ENCODE measurements around the gene PGLYRP1.

The PGLYRP1 gene, protein sequence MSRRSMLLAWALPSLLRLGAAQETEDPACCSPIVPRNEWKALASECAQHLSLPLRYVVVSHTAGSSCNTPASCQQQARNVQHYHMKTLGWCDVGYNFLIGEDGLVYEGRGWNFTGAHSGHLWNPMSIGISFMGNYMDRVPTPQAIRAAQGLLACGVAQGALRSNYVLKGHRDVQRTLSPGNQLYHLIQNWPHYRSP

DNA sequence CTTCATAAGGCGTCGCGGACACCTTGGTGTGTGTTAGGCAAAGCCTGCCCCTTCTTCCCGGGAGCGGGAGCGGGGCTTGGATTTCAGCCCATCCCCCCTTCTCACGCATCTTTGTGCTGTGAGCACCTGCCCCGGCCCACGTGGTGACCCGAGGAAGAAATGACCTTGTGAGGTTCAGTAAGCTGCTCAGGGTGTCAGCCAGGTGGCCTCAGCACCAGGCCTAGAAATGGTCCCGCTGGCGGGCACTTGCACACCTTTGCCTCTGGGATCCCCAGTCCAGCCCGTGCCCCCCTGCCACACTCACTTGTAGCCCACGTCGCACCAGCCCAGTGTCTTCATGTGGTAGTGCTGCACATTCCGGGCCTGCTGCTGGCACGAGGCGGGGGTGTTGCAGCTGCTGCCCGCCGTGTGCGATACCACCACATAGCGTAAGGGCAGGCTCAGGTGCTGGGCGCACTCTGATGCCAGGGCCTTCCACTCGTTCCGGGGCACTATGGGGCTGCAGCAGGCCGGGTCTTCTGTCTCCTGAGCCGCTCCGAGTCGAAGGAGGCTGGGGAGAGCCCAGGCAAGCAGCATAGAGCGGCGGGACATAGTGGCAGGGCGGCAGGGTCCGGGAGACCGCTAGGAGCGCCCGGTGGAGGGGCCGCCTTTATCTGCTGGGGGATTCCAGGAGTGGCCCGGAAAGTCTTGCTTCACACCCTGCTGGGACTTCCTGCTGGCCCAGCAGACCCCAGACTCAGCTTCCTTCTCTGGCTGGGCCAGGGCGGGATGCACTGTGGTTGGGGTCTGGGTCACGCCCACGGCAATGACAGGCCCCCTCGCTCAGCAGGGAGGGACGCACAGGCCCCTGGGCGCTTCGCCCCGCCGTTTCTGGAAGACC, at the start of gene PGLYRP1:
TSS of gene PGLYRP1 (minus strand) at position 623 of the 880 bp plus-strand sequence. CDS start at position 591, 32 bp downstream.
- Mint-ChIP-seq H3K36me3 (no peaks in the 10 kb centered on the region), H3K4me1 (peaks cover 18% of the 10 kb centered on the region), H3K4me3 (no peak within 1 kb of the TSS), H3K27me3 (peaks cover 20% of the 10 kb centered on the region), H3K9me3 (no peaks in the 10 kb centered on the region), H3K27ac (no peak within 1 kb of the TSS)

DNA sequence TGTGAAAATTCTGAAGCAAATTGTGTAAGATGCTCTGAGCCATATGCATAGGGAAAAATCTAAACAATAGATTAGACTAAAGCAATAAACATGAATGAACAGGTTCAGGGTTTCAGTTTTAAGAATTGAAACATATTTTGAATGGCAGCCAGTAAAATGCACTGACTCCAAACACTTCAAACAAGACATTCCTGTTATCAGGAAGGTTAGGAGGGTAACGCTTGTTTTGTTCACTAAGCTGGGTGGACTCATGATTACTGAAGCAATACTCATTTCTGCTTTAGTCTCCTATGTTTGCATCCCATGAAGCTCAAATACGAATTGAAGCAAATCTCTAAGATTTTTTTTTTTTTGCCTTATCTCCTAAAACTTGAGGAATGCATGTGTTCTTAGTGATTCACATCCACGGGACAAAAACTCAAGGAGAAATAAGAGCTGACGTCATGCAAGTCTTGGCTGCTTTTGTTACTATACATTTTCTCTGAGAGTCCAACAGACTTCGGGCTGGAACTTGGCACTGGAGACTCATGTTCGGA, 47.0 kb upstream of the PGLYRP1 start:
- Mint-ChIP-seq H3K27ac (no peak overlapping the region), H3K36me3 (peaks cover 2% of the 10 kb centered on the region), H3K4me3 (no peak overlapping the region), H3K4me1 (no peaks in the 10 kb centered on the region), H3K9me3 (no peaks in the 10 kb centered on the region), H3K27me3 (peaks cover 58% of the 10 kb centered on the region)

DNA sequence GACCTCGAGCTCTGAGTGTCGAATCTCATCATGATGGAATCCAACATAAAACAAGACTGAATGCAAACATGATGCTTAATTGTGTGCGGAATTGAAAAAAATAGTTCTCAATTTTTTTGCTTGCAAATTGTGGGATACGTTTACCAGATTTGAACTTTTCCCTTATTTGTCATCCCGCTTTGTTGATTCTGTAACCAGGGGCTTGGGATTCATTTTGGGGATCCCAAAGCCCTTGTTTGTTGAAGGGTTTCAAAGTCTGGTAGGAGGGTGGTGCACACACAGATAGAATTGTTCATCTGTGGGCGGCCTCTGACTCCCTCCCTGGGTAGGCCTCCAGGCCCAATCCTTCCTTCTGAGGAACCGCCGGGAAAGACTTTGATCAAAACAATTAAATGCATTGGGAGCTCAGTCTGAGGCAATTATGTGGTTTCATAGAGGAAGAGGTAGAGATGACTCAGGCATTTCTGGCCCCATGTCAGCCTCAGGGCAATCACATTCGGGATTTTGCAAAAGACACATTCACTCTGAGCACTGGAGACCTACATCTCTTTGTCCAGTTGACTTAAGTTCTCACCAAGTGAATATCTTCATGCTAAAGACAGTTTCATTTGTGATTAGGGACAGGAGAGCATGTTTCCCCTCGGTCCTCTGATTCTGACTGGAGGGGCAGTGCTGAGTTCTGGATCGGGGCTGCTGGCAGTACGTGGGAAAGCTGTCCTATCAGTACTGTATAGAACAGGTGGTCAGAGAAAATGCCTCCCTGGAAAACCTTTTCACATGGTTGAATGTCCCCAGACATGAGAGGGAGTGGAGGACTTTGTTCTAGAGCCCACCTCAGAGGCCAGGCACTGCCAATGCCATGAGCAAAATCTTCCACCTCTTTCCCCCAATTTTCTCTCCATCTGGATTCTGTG, 45.7 kb upstream of the PGLYRP1 start:
- Mint-ChIP-seq H3K4me1 (no peaks in the 10 kb centered on the region), H3K4me3 (no peak overlapping the region), H3K27ac (no peak overlapping the region), H3K27me3 (peaks cover 55% of the 10 kb centered on the region), H3K9me3 (no peaks in the 10 kb centered on the region), H3K36me3 (peaks cover 2% of the 10 kb centered on the region)

DNA sequence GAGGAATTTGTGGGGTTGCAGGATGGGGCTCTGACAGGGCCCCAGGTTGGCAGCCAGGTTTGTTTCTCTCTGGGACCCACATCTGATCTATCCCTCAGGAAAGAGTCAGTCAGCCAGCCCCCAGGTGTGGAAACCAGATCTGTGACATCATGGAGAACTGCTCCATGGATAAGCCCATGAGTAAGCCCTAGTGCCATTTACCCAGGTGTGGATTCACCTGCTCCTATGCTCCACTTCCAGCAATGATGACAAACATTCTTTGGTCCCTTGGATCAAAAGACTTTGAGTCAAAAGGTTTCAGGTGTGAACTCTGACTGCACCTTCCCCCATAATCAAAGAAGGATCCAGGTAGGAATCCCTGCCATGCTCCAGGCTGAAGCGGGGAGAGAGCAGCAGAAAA, 44.8 kb upstream of the PGLYRP1 start:
- peaks cover 2% of the 10 kb centered on the region for H3K36me3 Mint-ChIP-seq
- H3K4me1 Mint-ChIP-seq: no peaks in the 10 kb centered on the region
- peaks cover 51% of the 10 kb centered on the region for H3K27me3 Mint-ChIP-seq
- H3K9me3 Mint-ChIP-seq: no peaks in the 10 kb centered on the region
- no peak overlapping the region for H3K4me3 Mint-ChIP-seq
- no peak overlapping the region for H3K27ac Mint-ChIP-seq

DNA sequence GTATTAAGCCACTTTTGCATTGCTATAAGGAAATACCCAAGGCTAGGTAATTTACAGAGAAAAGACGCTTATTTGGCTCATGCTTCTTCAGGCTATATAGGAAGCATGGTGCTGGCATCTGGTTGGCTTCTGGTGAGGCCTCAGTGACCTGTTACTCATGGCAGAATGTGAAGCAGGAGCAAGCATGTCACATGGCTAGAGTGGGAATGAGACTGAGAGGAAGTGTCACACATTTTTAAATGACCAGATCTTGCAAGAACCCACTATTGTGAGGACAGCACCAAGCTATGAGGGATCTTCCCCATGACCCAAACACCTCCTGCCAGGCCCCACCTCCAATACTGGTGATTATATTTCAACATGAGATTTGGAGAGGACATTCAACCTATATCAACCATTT, 43.6 kb upstream of the PGLYRP1 start:
- Mint-ChIP-seq H3K4me3 (no peak overlapping the region), H3K27ac (no peak overlapping the region), H3K4me1 (no peaks in the 10 kb centered on the region), H3K27me3 (peaks cover 50% of the 10 kb centered on the region), H3K9me3 (no peaks in the 10 kb centered on the region), H3K36me3 (peaks cover 2% of the 10 kb centered on the region)

DNA sequence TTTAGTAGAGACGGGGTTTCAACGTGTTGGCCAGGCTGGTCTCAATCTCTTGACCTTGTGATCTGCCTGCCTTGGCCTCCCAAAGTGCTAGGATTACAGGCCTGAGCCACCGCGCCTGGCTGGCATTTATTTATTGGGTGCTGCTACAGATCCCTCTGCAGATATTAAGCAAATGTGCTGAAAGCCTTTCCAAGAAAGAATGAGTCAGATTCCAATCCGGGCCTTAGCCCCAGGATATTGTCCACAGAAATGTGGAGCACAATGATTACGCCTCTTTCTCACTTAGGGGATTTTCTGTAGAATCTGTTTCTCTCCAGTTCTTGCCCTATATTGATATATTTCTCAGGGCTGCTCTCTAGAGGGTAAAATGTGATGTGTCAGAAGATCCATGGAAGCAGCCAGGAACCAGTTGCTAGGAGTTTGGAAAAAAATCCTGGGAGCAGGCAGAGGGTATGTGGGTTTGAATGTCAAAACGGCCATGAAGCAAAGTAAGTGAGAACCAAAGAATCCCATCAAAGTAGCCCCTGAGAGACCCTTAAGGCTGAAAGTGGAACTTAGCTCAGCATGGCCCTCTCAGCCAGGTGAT, 42.7 kb upstream of the PGLYRP1 start:
- Mint-ChIP-seq H3K4me1 (no peaks in the 10 kb centered on the region), H3K36me3 (peaks cover 2% of the 10 kb centered on the region), H3K4me3 (no peak overlapping the region), H3K9me3 (no peaks in the 10 kb centered on the region), H3K27me3 (peaks cover 49% of the 10 kb centered on the region), H3K27ac (no peak overlapping the region)

DNA sequence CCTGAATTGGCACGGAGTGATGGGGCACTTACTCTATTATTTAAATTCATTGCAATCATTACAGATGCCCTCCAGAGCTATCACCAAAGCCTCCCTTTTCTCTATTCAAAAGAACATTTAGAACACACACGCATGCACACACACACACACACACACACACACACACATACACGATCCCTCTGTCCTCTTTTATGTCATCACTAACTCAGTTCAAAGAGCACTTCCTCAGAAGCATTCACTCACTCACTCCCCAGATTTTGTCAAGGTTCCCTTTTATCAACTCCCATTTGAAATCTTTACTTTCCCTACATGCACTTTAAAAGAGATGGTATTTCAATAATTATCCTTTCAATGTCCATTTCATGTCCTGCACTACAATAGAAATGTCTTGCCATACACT, 40.3 kb upstream of the PGLYRP1 start:
- Mint-ChIP-seq H3K4me3 (no peak overlapping the region), H3K27ac (no peak overlapping the region), H3K4me1 (no peaks in the 10 kb centered on the region), H3K36me3 (peaks cover 3% of the 10 kb centered on the region), H3K27me3 (peaks cover 45% of the 10 kb centered on the region), H3K9me3 (no peaks in the 10 kb centered on the region)

DNA sequence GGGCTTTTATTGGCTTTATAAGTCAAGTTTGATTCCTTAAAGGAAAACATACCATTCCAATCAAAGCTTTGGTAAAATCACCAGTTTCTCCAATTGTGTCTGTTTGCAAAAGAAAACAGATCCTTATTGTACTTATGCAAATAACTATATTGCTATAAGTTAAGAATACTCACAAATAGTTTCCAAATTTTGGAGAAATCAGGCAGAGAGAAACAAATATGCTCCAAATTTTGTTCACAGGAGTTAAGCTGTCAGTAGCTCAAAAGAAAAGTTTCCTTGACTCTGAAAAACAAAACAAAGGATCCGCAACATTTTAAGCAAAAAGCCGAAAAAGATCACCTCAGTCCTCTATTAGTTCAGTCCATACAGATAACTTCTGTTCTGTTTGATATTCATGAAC, 37.2 kb upstream of the PGLYRP1 start:
- no peak overlapping the region for H3K4me3 Mint-ChIP-seq
- H3K27me3 Mint-ChIP-seq: peaks cover 44% of the 10 kb centered on the region
- H3K4me1 Mint-ChIP-seq: no peaks in the 10 kb centered on the region

DNA sequence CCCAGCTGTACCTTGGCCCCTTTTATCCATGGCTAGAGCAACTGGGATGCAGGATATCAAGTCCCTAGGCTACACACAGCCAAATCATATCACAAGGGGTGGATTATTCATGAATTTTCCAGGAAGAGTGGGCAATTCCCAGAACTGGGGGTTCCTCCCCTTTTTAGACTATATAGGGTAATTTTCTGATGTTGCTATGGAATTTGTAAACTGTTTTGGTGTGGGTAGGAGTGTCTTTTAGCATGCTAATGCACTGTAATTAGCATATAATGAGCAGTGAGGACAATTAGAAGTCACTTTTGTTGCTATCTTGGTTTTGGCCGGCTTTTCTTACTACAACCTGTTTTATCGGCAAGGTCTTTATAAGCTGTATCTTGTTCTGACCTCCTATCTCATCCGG, 35.9 kb upstream of the PGLYRP1 start:
- Mint-ChIP-seq H3K36me3 (peaks cover 2% of the 10 kb centered on the region), H3K27ac (no peak overlapping the region), H3K27me3 (peaks cover 40% of the 10 kb centered on the region), H3K9me3 (no peaks in the 10 kb centered on the region), H3K4me1 (no peaks in the 10 kb centered on the region), H3K4me3 (no peak overlapping the region)

More for the DNA sequence above, 37.2 kb upstream of the PGLYRP1 start:
- no peak overlapping the region for H3K27ac Mint-ChIP-seq
- H3K9me3 Mint-ChIP-seq: no peaks in the 10 kb centered on the region
- peaks cover 2% of the 10 kb centered on the region for H3K36me3 Mint-ChIP-seq

DNA sequence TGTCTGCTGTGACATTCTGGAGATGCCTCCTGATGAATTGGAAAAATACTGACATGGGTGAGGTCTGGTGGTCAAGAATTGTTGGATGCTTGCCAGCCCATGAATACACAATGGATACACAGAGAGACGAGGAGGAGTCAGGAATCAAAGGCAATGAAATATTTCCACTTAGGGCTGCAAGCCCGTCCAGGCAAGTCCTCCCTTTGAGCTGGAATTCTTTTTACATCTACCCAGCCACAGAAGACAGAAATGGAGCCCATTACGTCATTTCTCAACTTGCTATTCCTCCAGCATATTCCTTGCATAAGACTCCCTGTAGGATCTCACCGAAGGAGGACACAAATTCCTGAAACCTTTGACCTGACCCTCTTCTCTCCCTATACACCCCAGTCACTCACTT, 33.7 kb upstream of the PGLYRP1 start:
- Mint-ChIP-seq H3K36me3 (peaks cover 2% of the 10 kb centered on the region), H3K9me3 (no peaks in the 10 kb centered on the region), H3K27me3 (peaks cover 34% of the 10 kb centered on the region)

DNA sequence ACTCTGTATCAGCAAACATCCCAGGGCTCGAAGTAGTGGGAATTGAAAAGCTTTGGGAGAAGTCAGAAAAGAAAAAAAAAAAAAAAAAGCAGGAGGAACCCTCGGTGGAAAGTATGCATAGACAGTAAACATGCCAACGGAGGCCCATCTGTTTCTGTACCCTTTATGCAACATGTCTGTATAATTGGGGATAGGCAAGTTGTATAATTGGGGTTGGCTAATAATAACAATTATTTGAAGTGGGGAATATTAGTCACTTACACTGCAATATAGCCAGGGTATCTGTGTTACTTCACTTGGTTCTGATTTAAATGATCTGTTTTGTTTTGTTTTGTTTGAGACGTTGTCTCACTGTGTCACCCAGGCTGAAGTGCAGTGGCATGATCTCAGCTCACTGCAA, 30.0 kb upstream of the PGLYRP1 start:
- Mint-ChIP-seq H3K4me1 (no peaks in the 10 kb centered on the region), H3K36me3 (no peaks in the 10 kb centered on the region), H3K4me3 (no peak overlapping the region), H3K27ac (no peak overlapping the region), H3K9me3 (no peaks in the 10 kb centered on the region), H3K27me3 (peaks cover 43% of the 10 kb centered on the region)

More for the DNA sequence above, 33.7 kb upstream of the PGLYRP1 start:
- Mint-ChIP-seq H3K4me3 (no peak overlapping the region), H3K4me1 (no peaks in the 10 kb centered on the region), H3K27ac (no peak overlapping the region)

DNA sequence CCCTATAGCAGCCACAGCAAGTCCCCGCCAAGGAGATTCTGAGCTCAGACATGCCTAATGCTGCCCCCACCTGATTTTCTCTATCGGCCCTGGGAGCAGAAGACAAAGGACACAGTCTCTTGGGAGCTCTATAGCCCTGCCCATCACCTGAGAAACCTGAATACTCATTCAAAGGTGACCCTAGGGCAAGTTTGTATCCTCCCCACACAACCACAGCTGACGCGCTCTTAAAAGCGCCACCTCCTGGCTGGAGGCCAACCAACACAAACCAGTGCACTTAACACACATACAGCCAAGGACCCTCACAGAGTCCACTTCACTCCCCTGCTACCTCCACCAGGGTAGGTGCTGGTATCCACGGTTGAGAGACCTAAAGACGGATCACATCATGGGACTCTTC, 26.7 kb upstream of the PGLYRP1 start:
- Mint-ChIP-seq H3K27me3 (peaks cover 54% of the 10 kb centered on the region), H3K9me3 (no peaks in the 10 kb centered on the region), H3K27ac (no peak overlapping the region), H3K4me3 (no peak overlapping the region), H3K4me1 (no peaks in the 10 kb centered on the region), H3K36me3 (no peaks in the 10 kb centered on the region)

DNA sequence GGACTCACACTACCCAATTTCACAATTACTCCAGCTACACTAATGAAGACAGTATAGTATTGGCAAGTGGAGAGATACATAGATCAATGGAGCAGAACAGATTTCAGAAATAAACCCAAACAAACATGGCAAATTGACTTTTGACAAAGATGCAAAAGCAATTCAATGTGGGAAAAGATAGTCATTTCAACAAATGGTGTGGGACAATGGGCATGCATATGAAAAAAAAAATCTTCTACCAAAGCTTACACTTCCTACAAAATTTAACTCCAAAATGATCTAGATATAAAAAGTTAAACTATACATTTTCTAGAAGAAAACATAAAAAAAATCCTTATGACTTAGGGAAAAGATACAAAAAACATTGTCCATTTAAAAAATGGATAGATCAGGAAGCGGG, 20.7 kb upstream of the PGLYRP1 start:
- no peaks in the 10 kb centered on the region for H3K4me1 Mint-ChIP-seq
- H3K27ac Mint-ChIP-seq: no peak overlapping the region
- no peaks in the 10 kb centered on the region for H3K9me3 Mint-ChIP-seq
- peaks cover 59% of the 10 kb centered on the region for H3K27me3 Mint-ChIP-seq
- H3K36me3 Mint-ChIP-seq: peaks cover 4% of the 10 kb centered on the region
- no peak overlapping the region for H3K4me3 Mint-ChIP-seq

DNA sequence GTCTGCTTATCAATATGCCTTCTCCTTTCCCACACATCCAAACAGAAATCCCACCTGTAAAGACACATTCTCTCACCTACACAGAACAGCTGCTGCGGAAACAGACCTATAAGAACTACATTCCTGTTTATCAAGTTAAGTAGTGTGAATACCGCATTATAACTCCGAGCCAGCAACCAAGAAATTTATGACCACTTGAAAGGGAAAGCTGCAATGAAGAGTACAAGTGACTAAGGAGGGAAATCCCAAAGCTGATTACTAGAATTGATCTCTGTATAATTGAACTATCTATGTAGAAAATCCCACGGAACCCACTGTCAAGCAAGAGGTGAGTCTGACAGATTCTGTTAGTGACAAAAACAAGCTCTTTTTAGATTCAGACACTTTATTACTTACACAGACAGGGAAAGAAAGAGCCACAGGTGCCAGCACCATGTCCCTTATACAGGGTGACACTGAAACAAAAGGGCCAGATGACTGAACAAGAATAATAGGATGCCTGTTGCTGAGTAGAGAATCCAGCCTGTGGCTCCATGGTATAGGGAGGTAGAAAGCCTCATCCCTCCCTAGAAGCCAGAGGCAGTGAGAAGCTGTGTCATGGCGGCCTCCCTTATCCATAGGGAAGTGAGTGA, 19.5 kb upstream of the PGLYRP1 start:
- Mint-ChIP-seq H3K27ac (no peak overlapping the region), H3K36me3 (peaks cover 4% of the 10 kb centered on the region), H3K9me3 (no peaks in the 10 kb centered on the region), H3K4me3 (no peak overlapping the region), H3K4me1 (no peaks in the 10 kb centered on the region), H3K27me3 (peaks cover 48% of the 10 kb centered on the region)

Data from activated naive CD4-positive, alpha-beta T cell treated with anti-CD3 and anti-CD28 coated beads, Interleukin-2, amount 50 U/mL, for 24 hours (primary cell).